HepG2 (cell line): Measurements from ENCODE around the gene CRYGS. TPM values are rescaled to one million over a fixed set of nuclear protein-coding genes. Genes with fewer than 3 reads are reported as not detected.

Experiments used
- ARID3A ChIP-seq: IDR thresholded peaks from 2 replicates; pipeline ENCODE4 v1.6.1; 2012; ENCODE audit warnings: low read depth, low read length, improper control_type of control experiment
- CENPT ChIP-seq: sonication (generic); formaldehyde crosslinking; IDR thresholded peaks from 2 replicates; pipeline ENCODE4 v1.8.0; 2022; ENCODE audit warnings: low read depth, mild to moderate bottlenecking, moderate library complexity, missing genetic modification reagents
- CREM ChIP-seq, 2 experiments: sonication (generic) in 1 of 2; formaldehyde crosslinking in 1 of 2; IDR thresholded peaks; 2 replicates each; pipeline versions ENCODE4 v1.4.0 to v1.6.1; 2016 to 2020; ENCODE audit warnings: antibody characterized with exemption in 1 of 2, mild to moderate bottlenecking in 1 of 2, missing genetic modification reagents in 1 of 2
- CTCF ChIP-seq: sonication (generic); formaldehyde crosslinking; IDR thresholded peaks from 2 replicates; pipeline ENCODE4 v1.5.0; 2020; ENCODE audit warnings: mild to moderate bottlenecking, missing genetic modification reagents, moderate library complexity
- FOXA1 ChIP-seq, 2 experiments: fragments of 450-650 bp in 1 of 2; sonication (generic) in 1 of 2; formaldehyde crosslinking in 1 of 2; IDR thresholded peaks; 2 replicates each; pipeline versions ENCODE4 v1.4.0 to v1.6.1; 2016 to 2020; ENCODE audit warnings: missing genetic modification reagents in 1 of 2
- GRHL1 ChIP-seq: sonication (generic); formaldehyde crosslinking; conservative IDR thresholded peaks from 2 replicates; pipeline ENCODE4 v1.8.0; 2022; ENCODE audit warnings: missing genetic modification reagents
- KLF6 ChIP-seq: IDR thresholded peaks from 2 replicates; pipeline ENCODE4 v1.8.0; 2016; ENCODE audit warnings: missing biosample characterization, missing genetic modification reagents
- MTA1 ChIP-seq: sonication (generic); formaldehyde crosslinking; IDR thresholded peaks from 2 replicates; pipeline ENCODE4 v1.4.0; 2020; ENCODE audit warnings: missing genetic modification reagents, mild to moderate bottlenecking, borderline replicate concordance
- SIX4 ChIP-seq: sonication (generic); formaldehyde crosslinking; IDR thresholded peaks from 2 replicates; pipeline ENCODE4 v1.4.0; 2020; ENCODE audit warnings: missing genetic modification reagents
- SMYD3 ChIP-seq: sonication (generic); formaldehyde crosslinking; IDR thresholded peaks from 2 replicates; pipeline ENCODE4 v1.8.1; 2023; ENCODE audit warnings: mild to moderate bottlenecking, missing genetic modification reagents
- SNRNP70 ChIP-seq: fragments of 200-400 bp; formaldehyde crosslinking; IDR thresholded peaks from 2 replicates; pipeline ENCODE4 v1.6.1; 2017; ENCODE audit warnings: mild to moderate bottlenecking, low read depth, low read length, moderate library complexity
- STAG1 ChIP-seq: sonication (generic); formaldehyde crosslinking; IDR thresholded peaks from 2 replicates; pipeline ENCODE4 v1.4.0; 2020; ENCODE audit warnings: missing genetic modification reagents
- TCF7 ChIP-seq: sonication (generic); IDR thresholded peaks from 2 replicates; pipeline ENCODE4 v1.6.1; 2016; ENCODE audit warnings: antibody characterized with exemption, low read depth
- TFDP2 ChIP-seq: sonication (generic); formaldehyde crosslinking; IDR thresholded peaks from 2 replicates; pipeline ENCODE4 v1.4.0; 2020; ENCODE audit warnings: missing genetic modification reagents
- TSC22D2 ChIP-seq: sonication (generic); formaldehyde crosslinking; IDR thresholded peaks from 2 replicates; pipeline ENCODE4 v1.5.1; 2020; ENCODE audit warnings: missing genetic modification reagents, mild to moderate bottlenecking, borderline replicate concordance
- ZC3H4 ChIP-seq: sonication (generic); formaldehyde crosslinking; IDR thresholded peaks from 2 replicates; pipeline ENCODE4 v1.4.0; 2020; ENCODE audit warnings: missing genetic modification reagents, borderline replicate concordance
- ZNF17 ChIP-seq: sonication (generic); formaldehyde crosslinking; IDR thresholded peaks from 2 replicates; pipeline ENCODE4 v1.5.0; 2020; ENCODE audit warnings: mild to moderate bottlenecking, missing genetic modification reagents
- ZNF235 ChIP-seq: sonication (generic); formaldehyde crosslinking; IDR thresholded peaks from 2 replicates; pipeline ENCODE4 v1.8.1; 2023; ENCODE audit warnings: mild to moderate bottlenecking, missing genetic modification reagents, borderline replicate concordance
- ZNF282 ChIP-seq: fragments of 450-650 bp; IDR thresholded peaks from 2 replicates; pipeline ENCODE4 v1.6.1; 2018; ENCODE audit not compliant: partially characterized antibody
- ZNF367 ChIP-seq: sonication (generic); formaldehyde crosslinking; IDR thresholded peaks from 2 replicates; pipeline ENCODE4 v1.4.0; 2020; ENCODE audit warnings: missing genetic modification reagents, borderline replicate concordance
- ZNF556 ChIP-seq: sonication (generic); formaldehyde crosslinking; IDR thresholded peaks from 2 replicates; pipeline ENCODE4 v1.4.0; 2020; ENCODE audit warnings: mild to moderate bottlenecking, missing genetic modification reagents, borderline replicate concordance
- ZSCAN9 ChIP-seq: IDR thresholded peaks from 2 replicates; pipeline ENCODE4 v1.6.1; 2016; ENCODE audit warnings: borderline replicate concordance
- polyA plus RNA-seq, 8 experiments: library from polyadenylated mRNA; depleted of rRNA in 3 of 8; stranded (reverse) in 7 of 8; unstranded in 1 of 8; fragments of >200 nt; fragmentation: Illumina TruSeq in 4 of 8; extraction: Trizol in 4 of 8; gene quantifications; 2 replicates each; pipeline versions ENCODE4 v1.2.1 to v1.2.3, GENCODE V29; 2011 to 2016; ENCODE audit warnings: low read depth in 4 of 8, missing spikeins in 1 of 8, mixed read lengths in 1 of 8; ENCODE audit not compliant: insufficient read depth in 1 of 8
- total RNA-seq, 5 experiments: library from RNA; depleted of rRNA; stranded (reverse); fragments of >200 nt; fragmentation: Illumina TruSeq; extraction: Trizol; gene quantifications; 2 replicates each; pipeline ENCODE4 v1.2.3, GENCODE V29; 2016; ENCODE audit warnings: low read depth in 1 of 5

Gene CRYGS
- total and polyA plus RNA-seq, 2 of the 13 experiments (the other 11 are each of a cell fraction or from before 2014, with no cell fraction given) = 2.1 to 6.7 TPM

- TF ChIP-seq ARID3A = peak; percentile 60
- TF ChIP-seq KLF6 = no peak
- no peak for TF ChIP-seq ZNF556 (CRISPR knock-in tag)
- TF ChIP-seq ZNF282 = no peak
- TF ChIP-seq ZNF367 (CRISPR knock-in tag) = no peak
- no peak for TF ChIP-seq CENPT (CRISPR knock-in tag)
- TF ChIP-seq ZSCAN9 = 0 out of 2 replicates have a peak, but pooled peaks have one; percentile 51
- TF ChIP-seq CTCF (CRISPR knock-in tag) = peak; percentile 86
- no peak for TF ChIP-seq ZC3H4 (CRISPR knock-in tag)
- TF ChIP-seq SIX4 (CRISPR knock-in tag) = no peak
- no peak for TF ChIP-seq ZNF235 (CRISPR knock-in tag)
- TF ChIP-seq SNRNP70 = no peak
- TF ChIP-seq CREM (IDR thresholded peaks at IDR 0.05) = no peak
- TF ChIP-seq CREM (CRISPR knock-in tag; IDR thresholded peaks at IDR 0.05) = no peak
- TF ChIP-seq TCF7 = 0 out of 2 replicates have a peak, but pooled peaks have one; percentile 22
- TF ChIP-seq TSC22D2 (CRISPR knock-in tag) = no peak
- no peak for TF ChIP-seq TFDP2 (CRISPR knock-in tag)
- TF ChIP-seq MTA1 (CRISPR knock-in tag) = no peak
- no peak for TF ChIP-seq SMYD3 (CRISPR knock-in tag)
- no peak for TF ChIP-seq ZNF17
- TF ChIP-seq FOXA1 (IDR thresholded peaks at IDR 0.05) = no peak
- no peak for TF ChIP-seq FOXA1 (CRISPR knock-in tag; IDR thresholded peaks at IDR 0.05)
- TF ChIP-seq GRHL1 (CRISPR knock-in tag) = no peak
- peak; percentile 92 for TF ChIP-seq STAG1
Observed at GRCh38 chr3:186540221-186540834, 3.9 kb downstream of the CRYGS start (continued).
